Measurements from ENCODE around the gene RILP. TPM values are rescaled to one million over a fixed set of nuclear protein-coding genes. Genes with fewer than 3 reads are reported as not detected.

The RILP gene
- total RNA-seq, 2 experiments from 2014 or later = 3.7 to 4.9 TPM

DNA sequence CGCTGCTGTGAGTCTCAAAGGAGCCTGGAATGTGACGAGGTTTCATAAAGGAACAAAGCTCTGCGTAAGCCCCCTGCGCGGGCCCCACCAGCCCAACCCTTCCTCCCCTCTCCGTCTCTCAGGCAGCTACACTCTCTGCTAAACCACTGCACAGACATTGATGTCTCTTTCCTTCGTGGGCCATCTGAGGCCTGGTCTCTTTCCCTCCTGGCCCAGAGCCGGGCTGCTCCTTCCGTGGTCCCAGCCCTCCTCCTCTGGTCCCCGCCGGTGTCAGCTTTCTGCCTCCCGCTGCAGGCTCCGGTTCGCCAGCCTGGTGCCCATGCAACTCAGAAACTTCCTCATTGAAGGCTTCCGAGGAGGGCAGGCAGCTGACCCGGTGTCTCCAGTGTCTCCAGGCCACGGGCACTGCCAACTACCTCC is 11.5 kb downstream of the RILP start:
- POLR2A ChIA-PET = no interaction called here
- CTCF ChIA-PET = interaction anchor here (1.6 to 3.4 kb wide), 2 partner anchors 8 to 10 kb away, joined by 7 to 26 read pairs; partner anchors contain the start of genes RILP and SLC43A2

DNA sequence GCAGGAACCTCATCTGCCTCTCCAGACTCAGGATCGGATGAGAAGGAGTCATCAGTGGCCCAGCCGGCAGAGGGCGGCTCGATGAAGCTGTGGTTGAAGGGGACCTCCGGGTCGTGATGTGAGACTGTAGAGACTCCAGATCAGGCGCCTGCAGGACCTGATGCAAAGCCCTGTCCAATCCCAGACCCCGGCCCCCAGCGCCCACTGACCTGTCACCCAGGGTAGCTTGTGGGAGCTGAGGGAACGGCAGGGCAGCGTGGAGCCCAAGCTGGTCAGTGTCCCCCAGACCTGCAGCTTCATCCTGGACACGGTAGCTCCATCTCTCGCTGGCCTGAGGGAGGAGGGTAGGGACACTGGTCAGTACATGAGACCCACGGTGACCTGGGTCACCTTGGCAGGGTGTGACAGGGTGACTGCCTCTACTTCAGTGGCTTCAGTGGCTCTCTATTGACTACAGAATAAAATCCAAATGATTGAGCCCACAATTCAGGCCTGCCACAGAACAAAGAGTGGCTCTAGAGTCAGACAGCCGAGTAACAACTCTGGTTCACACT is 12.9 kb downstream of the RILP start:
- ChIA-PET CTCF (no interaction called here), POLR2A (no interaction called here)

DNA sequence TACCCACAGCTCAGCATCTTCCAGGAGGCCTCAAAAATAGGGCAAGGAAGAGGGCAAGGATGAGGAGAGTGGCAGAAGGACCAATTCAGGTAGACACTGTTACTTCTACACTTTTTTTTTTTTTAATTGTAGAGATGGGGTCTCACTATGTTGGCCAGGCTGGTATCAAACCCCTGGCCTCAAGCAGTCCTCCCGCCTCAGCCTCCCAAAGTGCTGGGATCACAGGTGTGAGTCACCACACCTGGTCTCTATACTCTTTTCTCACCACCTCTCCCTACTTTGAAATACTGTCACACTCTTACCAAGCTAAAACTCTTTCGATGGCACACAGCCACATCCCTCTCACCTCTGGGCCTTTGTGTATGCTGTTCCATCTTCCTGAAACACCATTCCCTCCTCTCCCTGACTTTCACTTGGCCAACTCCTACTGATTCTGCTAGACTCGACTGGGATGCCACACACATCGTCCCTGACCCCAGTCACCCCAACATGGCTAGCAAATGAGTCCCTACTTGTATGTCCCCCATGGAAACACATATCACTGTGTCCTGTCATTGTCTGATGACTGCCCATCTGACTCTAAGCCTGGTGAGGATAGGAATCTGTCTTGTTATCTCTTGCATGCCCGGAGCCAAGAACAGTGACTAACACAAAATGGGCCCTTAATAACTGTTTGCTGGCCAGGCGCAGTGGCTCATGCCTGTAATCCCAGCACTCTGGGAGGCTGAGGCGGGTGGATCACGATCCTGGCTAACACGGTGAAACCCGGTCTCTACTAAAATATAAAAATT is 13.8 kb downstream of the RILP start:
- ChIA-PET CTCF (interaction anchor here (0.7 to 1.0 kb wide), 2 partner anchors 23 to 62 kb away, joined by 3 to 4 read pairs; no protein-coding TSS in a partner anchor), POLR2A (no interaction called here)

DNA sequence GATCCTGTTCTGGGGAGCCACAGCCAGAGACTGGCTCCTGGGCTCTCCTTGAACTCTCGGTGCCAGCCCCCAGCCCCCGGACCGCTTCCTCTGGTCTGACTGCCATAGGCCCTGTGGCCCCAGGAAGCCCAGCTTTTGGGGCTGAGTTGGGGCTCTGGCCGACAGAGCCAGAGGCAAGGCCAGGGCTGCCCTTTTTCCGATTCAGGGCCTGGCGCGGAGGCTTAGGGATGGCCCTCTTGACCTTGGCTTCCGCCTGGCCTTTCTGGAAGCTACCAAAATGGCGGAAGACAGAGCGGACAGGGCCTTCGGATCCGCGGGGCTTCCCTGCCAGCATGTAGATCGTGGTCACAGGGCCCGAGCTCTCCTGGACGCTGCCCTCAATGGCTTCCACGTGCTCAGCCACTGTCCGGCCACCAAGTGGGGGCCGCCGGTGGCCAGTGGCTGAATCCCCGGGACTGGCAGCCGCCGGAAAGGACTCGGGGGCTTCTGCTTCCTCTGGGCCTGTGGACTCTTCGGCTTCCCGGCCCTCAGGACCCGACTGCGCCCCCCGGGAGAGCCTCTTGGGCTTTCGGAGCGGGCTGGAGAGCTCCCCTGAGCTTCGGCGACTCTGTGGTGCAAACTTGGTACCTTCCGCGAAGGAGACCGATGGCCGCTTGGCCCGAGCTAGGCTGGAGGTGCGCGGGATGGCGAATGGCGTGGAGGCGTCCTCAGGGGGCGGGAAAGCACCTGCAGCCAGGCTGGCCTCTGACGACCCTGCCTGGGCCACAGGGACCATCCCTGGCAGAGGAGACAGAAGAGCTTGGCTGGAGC is 14.6 kb downstream of the RILP start:
- ChIA-PET CTCF (interaction anchor here (0.7 to 1.0 kb wide), 2 partner anchors 22 to 61 kb away, joined by 3 to 4 read pairs; no protein-coding TSS in a partner anchor), POLR2A (no interaction called here)

DNA sequence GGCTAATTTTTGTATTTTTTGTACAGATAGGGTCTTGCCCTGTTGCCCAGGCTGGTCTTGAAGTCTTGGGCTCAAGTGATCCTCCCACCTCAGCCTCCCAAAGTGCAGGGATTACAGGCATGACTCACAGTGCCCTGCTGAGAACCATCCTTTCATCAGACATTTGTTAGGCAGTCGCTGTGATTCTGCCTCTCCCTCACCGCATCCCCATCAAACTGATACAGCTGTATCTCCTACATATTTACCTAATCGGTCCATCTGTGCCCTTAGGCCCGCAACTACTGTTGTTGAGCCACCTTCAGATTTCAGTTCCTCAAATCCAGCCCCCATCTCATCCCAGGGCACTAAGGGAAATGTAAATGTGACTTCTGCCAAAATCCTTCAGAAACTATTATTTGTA is 19.0 kb downstream of the RILP start:
- ChIA-PET CTCF (interaction anchor here (0.5 to 9.9 kb wide), 18 partner anchors 9 to 479 kb away, joined by 3 to 165 read pairs (median 5); partner anchors contain the start of genes INPP5K and PITPNA), POLR2A (interaction anchor here (0.6 to 1.7 kb wide), 4 partner anchors 23 to 705 kb away, joined by 3 to 16 read pairs (median 9); no protein-coding TSS in a partner anchor)

DNA sequence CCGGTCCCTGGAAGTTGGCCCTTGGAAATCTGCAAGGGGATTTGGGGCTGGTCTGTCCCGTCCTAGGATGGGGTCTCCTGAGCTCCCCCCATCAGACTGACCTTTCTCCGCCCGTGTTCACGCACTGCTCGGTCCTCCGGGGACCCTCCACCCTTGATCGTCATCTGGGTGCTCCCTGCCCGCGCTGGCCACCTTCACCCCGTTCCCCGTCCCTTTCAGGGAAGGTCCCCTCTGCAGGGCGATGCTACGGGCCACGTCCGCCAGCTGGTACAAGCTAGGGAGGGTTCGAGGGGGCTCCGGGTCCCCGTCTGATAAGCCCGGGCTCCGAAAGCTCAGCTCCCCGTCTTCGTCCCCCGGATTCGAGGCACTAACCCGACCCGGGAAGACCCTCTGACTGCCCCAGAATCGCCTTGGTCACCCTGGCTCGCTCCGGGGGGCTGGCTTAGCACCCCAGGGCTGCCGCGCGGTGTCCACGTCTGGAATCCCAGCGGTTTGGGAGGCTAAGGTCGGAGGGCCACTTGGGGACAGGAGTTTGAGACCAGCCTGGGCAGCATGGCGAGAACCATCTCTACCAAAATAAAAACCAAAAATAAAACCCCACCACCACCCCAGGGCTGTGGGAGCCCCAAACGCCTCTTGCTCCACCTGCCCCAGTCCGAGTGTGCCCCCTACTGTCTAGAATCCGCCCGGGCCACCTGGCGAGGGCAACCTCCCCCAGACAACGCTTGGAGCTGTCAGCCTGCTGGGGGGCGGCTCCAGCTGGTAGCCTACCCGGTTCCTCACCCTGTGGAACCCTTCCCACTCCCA is 20.0 kb downstream of the RILP start:
- CTCF ChIA-PET = interaction anchor here (0.5 to 9.9 kb wide), 28 partner anchors 9 to 480 kb away, joined by 3 to 165 read pairs (median 4); partner anchors contain the start of genes INPP5K, PITPNA, RILP and SCARF1
- POLR2A ChIA-PET = interaction anchor here (0.6 to 1.7 kb wide), 3 partner anchors 22 to 891 kb away, joined by 3 to 16 read pairs (median 10); no protein-coding TSS in a partner anchor

DNA sequence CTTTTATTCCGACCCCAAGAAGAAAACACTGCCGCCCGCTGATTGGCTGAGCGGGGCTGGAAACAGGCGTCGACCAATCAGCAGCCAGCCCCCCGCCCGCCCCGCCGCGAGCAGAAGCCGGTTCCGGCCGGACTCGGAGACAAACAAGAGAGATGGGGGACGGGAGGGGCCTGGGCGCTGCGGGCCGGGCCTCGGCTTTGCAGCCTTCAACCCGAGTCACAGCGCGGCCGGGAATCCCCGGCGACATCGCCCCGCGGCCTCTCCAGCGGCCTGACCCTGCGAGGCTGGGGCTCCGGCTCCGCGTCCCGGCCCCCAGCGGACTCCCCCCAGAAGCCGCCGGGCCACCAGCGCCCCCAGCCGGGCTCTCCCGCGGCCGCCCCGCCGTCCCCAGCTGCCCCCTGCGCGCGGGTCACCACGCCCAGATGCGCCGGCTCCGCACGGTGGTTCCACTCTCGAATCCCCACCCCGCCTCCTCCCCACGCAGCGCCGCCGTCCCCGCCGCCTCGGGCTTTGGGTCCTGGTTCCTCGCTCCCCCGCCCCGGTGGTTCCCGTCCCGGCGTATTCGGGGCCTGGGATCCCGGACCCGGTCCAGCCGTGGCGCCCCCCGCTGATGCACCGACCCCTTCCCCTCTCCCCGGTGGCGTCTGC is 20.7 kb downstream of the RILP start:
- ChIA-PET POLR2A (interaction anchor here (0.6 to 1.7 kb wide), 3 partner anchors 21 to 892 kb away, joined by 3 to 16 read pairs (median 10); no protein-coding TSS in a partner anchor), CTCF (interaction anchor here (0.8 to 9.9 kb wide), 19 partner anchors 11 to 304 kb away, joined by 3 to 165 read pairs (median 4); partner anchors contain the start of genes INPP5K, PITPNA, RILP and SCARF1)

DNA sequence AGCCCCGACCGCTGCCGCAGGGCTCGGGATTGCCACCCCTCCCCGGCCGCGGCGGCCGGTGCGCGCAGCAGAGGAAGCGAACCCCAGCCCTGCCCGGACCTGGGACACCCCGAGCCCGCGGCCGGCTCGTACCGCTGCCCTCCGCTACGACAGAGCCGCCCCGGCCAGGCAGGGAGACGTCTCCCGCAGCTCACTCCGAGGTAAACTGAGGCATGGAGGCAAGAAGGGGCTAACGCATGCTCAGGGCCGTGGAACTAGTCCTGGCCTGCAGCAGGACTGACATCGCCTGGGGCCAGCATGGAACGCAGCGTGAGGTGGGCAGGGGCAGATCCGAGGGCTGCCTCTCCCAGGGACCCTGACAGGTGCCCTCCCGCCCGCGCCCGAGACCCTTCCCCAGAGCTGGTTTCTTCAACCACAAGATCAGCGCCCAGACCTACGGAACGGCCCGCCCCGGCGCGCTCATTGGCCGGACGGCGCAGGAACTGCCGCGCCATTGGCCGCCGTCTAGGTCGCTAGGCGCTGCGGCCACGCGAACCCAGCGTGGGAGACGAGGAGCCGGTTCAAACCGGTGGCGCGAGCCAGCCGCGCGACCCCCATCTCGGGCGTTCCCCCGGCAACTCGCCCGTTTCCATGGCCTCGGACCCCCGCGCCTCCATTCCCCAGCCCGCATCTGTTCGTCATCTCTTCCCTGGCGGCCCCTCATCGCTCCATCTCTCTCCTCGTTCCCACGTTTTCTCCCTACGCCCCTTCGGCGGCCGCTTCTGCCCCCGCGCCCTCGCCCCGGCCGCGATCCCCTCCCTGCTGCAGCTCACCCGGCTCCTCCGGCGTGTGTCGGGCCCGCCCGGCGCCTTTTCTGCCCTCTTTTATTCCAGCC is 21.4 kb downstream of the RILP start, which contains the start of gene SLC43A2:
Gene SLC43A2, minus strand, starts transcription at position 853 of the 874 bp plus-strand sequence. CDS start 960 bp downstream, outside the sequence.
- ChIA-PET CTCF (interaction anchor here (2.0 to 9.9 kb wide), 6 partner anchors 12 to 263 kb away, joined by 8 to 165 read pairs (median 22); partner anchors contain the start of genes RILP and SCARF1), POLR2A (no interaction called here)

DNA sequence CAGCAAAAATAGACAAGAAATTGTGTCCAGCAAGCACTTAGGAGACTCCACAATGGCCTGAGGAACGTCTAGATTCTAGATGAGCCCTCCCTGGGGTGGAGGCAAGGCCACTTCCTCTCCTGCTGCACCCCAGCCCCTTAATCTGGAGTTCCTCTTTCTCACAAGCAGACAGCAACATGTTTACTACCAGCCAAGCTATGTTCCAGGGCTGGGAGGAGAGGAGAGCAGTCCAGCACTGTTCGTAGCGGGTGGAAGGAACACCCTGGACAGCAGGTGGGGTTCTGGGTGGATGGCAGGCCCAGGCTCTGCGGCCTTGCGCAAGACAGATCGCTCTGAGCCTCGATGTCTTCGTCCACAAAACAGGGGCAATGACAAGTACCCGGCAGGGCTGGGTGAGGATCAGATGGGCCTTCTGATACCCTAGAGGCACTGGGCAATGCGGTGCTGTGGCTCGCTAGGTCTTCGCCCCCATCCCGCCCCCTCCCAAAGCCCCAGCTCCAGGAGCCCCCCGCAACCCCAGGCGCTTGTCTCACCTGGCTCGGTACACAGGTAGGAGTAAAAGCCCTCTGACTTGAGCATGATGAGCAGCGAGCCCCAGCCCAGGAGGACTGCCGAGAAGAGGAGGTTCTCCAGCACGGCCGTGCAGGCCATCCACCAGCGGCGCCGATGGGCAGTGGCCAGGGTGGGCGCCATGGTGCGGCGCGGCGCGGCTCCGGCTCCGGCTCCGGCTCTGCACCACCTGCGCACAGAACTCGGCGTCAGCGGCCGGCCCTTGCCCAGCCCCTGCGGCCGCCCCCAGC is 22.3 kb downstream of the RILP start:
- ChIA-PET CTCF (interaction anchor here (3.2 to 9.9 kb wide), 2 partner anchors 20 to 52 kb away, joined by 22 to 165 read pairs; partner anchors contain the start of genes RILP and SCARF1), POLR2A (no interaction called here)

DNA sequence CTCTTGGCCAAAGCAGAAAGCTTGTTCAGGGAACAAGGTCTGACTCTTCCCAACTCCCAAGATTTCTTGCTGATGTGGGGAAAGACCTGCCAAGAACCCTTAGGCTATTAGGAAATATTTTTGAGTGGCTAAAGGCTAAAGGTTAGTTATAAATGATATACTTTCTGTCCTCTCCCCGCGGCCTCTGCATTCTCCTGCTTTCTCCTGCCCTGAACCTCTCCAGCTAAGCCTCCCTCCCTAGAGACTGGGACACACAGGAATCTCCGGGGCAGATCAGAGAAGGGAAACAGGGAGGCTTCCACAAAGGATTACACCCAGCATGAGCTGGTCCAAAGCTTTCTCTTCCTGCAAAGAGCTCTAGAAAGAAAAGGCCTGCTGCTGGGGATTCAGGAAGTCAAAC is 23.3 kb downstream of the RILP start:
- CTCF ChIA-PET = interaction anchor here (0.7 to 9.9 kb wide), 2 partner anchors 11 to 51 kb away, joined by 3 to 165 read pairs; no protein-coding TSS in a partner anchor

DNA sequence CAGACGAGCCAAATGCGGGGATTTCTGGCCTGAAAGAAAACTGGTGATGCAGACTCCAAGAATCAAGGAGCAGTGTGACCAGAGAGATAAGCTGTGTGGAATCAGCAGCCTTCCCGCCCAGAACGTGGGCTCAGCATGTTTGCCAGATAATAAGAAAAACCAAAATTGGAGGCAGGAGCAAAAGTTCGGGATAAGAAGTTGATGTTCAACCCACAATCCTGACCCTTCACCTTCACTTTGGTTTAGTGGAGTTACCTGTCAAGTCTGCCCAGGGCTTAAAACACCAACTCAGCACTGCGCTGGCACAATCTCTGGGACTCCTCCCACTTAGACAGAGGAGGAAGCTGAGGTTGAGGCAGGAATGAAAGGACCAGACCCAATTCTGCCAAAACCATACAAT is 24.1 kb downstream of the RILP start:
- ChIA-PET CTCF (interaction anchor here (0.7 to 9.9 kb wide), 3 partner anchors 10 to 51 kb away, joined by 3 to 165 read pairs (median 3); partner anchors contain the start of gene RILP), POLR2A (no interaction called here)

More for the DNA sequence above, 23.3 kb downstream of the RILP start:
- POLR2A ChIA-PET = no interaction called here

DNA sequence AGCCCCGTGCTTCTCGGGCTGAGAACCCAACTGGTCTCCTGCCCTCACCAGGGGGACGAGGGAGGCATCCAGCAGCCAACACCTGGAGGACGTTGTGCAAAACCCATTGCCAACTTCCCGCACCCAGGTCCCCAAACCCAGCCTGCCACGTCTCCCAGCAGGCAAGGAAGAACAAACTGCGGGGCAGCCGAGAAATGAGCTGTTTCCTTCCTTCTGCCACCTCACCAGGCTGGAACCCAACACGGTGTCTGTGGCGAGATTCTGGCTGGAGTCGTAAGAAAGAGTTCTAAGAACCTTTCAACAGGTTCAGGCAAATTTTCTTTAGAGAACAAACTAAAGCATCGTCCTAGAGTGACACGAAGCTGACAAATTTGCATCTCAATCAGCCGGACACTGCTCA is 24.6 kb downstream of the RILP start:
- CTCF ChIA-PET = interaction anchor here (1.1 to 9.9 kb wide), 2 partner anchors 24 to 50 kb away, joined by 3 to 165 read pairs; partner anchors contain the start of gene RILP
- POLR2A ChIA-PET = no interaction called here

DNA sequence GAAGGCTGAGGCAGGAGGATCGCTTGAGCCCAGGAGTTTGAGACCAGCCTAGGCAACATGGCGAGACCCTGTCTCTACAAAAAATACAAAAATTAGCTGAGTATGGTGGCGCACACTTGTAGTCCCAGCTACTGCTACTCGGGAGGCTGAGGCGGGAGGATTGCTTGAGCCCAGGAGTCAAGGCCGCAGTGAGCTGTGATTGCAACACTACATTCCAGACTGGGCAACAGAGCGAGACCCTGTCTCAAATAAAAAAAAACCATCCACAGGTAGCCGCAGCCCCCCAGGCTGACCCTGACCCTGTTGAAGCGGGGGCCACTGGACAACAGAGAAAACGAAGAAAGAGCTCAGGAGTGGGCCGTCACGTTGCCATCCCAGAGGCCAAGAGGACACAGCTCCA is 25.0 kb downstream of the RILP start:
- POLR2A ChIA-PET = no interaction called here
- CTCF ChIA-PET = interaction anchor here (1.1 to 9.9 kb wide), 2 partner anchors 25 to 50 kb away, joined by 3 to 165 read pairs; partner anchors contain the start of gene RILP

DNA sequence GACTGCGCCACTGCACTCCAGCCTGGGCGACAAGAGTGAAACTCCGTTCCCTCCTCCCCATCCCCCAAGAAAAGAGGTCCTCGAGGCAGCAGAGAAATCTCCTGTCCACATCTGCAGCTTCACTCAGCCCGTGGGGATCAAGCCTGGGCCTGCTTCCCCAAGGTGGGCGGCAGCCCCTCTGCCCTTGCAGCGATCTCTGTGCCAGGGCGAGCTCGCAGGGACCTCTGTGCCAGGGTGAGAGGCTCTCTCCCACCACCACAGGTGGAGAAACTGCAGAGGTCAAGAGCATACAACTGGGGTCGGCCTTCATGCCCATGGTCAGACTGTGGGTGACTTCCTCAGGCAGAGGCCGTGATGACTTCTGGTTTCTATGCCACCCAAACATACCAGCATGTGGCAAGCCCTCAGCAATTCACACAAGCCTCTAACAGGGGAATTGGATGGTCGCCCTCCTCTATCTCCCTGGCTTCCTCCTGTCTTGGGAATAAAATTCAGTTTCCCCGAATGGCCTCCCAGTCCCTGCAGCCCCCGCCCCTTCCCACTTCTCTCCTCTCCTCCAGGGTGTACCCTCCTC is 26.5 kb downstream of the RILP start:
- CTCF ChIA-PET = interaction anchor here (0.8 kb wide), 1 partner anchor 28 kb away, joined by 3 read pairs; no protein-coding TSS in a partner anchor
- POLR2A ChIA-PET = no interaction called here

DNA sequence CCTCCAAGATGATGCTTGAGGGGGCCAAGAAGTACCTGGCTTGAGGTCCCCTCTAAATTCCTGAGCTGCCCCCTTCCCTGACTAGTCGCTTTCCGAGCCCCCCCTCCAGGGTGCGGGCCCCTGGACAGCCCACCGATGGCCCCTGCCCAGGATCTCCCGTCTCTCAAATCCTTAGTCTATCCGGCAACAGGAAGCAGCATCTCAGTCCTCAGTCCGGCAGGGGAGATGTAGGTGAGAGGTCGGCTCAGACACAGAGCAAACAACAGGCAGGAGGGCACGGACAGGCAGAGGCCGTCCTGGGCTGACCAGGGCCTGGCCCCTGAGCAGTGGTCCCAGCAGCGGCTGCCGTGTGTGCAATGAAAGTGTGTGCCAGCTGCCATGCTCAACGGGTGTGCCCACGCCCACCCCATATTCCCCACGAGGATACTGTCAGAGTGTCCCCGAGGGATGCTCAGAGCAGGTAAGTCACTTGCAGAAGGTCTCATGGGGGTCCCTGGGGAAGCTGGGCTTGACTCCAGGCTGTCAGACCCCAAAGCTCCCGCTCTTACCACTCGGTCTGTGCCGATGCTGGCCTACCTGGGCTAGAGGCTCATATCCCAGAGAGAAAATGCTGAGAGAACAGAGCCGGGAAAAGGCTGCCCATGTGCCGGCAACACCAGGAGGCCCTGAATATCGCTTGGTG is 28.3 kb downstream of the RILP start:
- CTCF ChIA-PET = interaction anchor here (0.6 to 1.1 kb wide), 2 partner anchors 9 to 731 kb away, joined by 3 to 6 read pairs; no protein-coding TSS in a partner anchor
- POLR2A ChIA-PET = no interaction called here
